CD8-positive, alpha-beta memory T cell (primary cell): ENCODE measurements around the gene GNAO1. TPM values are rescaled to one million over a fixed set of nuclear protein-coding genes. Genes with fewer than 3 reads are reported as not detected.
"Not testable (repeated sequence)": the region's sequence is repeated elsewhere in the genome, so short reads cannot be mapped to it uniquely, and the experiment has no call there.

Source experiments
- CTCF ChIA-PET: fragments of 350-600 bp; sonication (Branson Sonifier 250); formaldehyde crosslinking; loops from one replicate; lab custom pipeline; 2021; ENCODE audit warnings: antibody characterized with exemption; lab: Charles Lee
- POLR2A ChIA-PET: fragments of 350-600 bp; sonication (Branson Sonifier 250); formaldehyde crosslinking; loops from one replicate; lab custom pipeline; 2021; ENCODE audit warnings: antibody characterized with exemption; lab: Charles Lee
- DNase-seq, 5 donors: peaks; one replicate each; pipeline versions ENCODE4 v3.0.0 to v3.0.0-alpha.2; 2020 to 2022; ENCODE audit warnings: mixed read lengths in 1 of 5
- H3K27ac ChIP-seq: one replicate; pipeline ENCODE4 v1.7.0; 2013; ENCODE audit warnings: low read depth, mild to moderate bottlenecking, low read length, moderate library complexity
- H3K27me3 ChIP-seq: 2 replicates; pipeline ENCODE4 v1.7.0; 2013; ENCODE audit warnings: low read length, mild to moderate bottlenecking; ENCODE audit not compliant: insufficient read depth, poor library complexity, severe bottlenecking
- H3K36me3 ChIP-seq: 2 replicates; pipeline ENCODE4 v1.7.0; 2013; ENCODE audit warnings: mild to moderate bottlenecking, low read length, moderate library complexity; ENCODE audit not compliant: insufficient read depth
- H3K4me1 ChIP-seq: 2 replicates; pipeline ENCODE4 v1.7.0; 2013; ENCODE audit warnings: mild to moderate bottlenecking, low read length, moderate library complexity; ENCODE audit not compliant: insufficient read depth
- H3K4me3 ChIP-seq: 2 replicates; pipeline ENCODE4 v1.7.0; 2013; ENCODE audit warnings: mild to moderate bottlenecking, low read length
- H3K9me3 ChIP-seq: 2 replicates; pipeline ENCODE4 v1.7.0; 2013; ENCODE audit warnings: mild to moderate bottlenecking, low read length
- H3K27ac Mint-ChIP-seq, 8 donors: one replicate each; pipeline ENCODE4 v1.8.0; 2020 to 2021; ENCODE audit warnings: mixed read lengths in 8 of 8, mild to moderate bottlenecking in 6 of 8, inconsistent platforms in 3 of 8, moderate library complexity in 3 of 8
- H3K27me3 Mint-ChIP-seq, 2 donors: one replicate each; pipeline ENCODE4 v1.8.0; 2020 to 2021; ENCODE audit warnings: mixed read lengths in 2 of 2, mild to moderate bottlenecking in 1 of 2, moderate library complexity in 1 of 2
- H3K36me3 Mint-ChIP-seq, 3 donors: one replicate each; pipeline ENCODE4 v1.8.0; 2020 to 2021; ENCODE audit warnings: mixed read lengths in 3 of 3, inconsistent platforms in 1 of 3, mild to moderate bottlenecking in 1 of 3
- H3K4me1 Mint-ChIP-seq, 3 donors: one replicate each; pipeline ENCODE4 v1.8.0; 2020 to 2021; ENCODE audit warnings: mixed read lengths in 3 of 3, inconsistent platforms in 1 of 3, mild to moderate bottlenecking in 1 of 3
- H3K4me3 Mint-ChIP-seq, 7 donors: one replicate each; pipeline ENCODE4 v1.8.0; 2020 to 2021; ENCODE audit warnings: mixed read lengths in 7 of 7, mild to moderate bottlenecking in 6 of 7, moderate library complexity in 4 of 7, inconsistent platforms in 2 of 7
- H3K9me3 Mint-ChIP-seq, 5 donors: one replicate each; pipeline ENCODE4 v1.8.0; 2020 to 2022; ENCODE audit warnings: mixed read lengths in 5 of 5, mild to moderate bottlenecking in 3 of 5, moderate library complexity in 2 of 5, inconsistent platforms in 1 of 5
- polyA plus RNA-seq: library from polyadenylated mRNA; unstranded; fragments of 300-500 nt; fragmentation: Illumina TruSeq; gene quantifications from one replicate; pipeline ENCODE4 v1.2.3, GENCODE V29; 2021
- total RNA-seq, 2 experiments: library from RNA; stranded (reverse); gene quantifications; one replicate each; pipeline ENCODE4 v1.2.3, GENCODE V29; 2021

Gene GNAO1
- total and polyA plus RNA-seq, 3 experiments from 2014 or later = 0.86 to 2.5 (median 2.5) TPM

GRCh38 chr16:56370185-56370874, 179.0 kb downstream of the GNAO1 start:
- Histone ChIP-seq H3K36me3 (peaks cover 24% of the 10 kb centered on the region), H3K9me3 (no peaks in the 10 kb centered on the region), H3K4me1 (peaks cover 5% of the 10 kb centered on the region), H3K27me3 (no peaks in the 10 kb centered on the region), H3K27ac (no peak overlapping the region), H3K4me3 (no peak overlapping the region)
- ChIA-PET POLR2A (no interaction called here), CTCF (interaction anchor here (1.6 kb wide), 1 partner anchor 14 kb away, joined by 6 read pairs; no protein-coding TSS in a partner anchor)
- Mint-ChIP-seq H3K4me1 (peaks cover 8 to 26% (median 20%) of the 10 kb centered on the region in 3 donors), H3K27ac (peak overlapping the region in 4 of 8 donors; percentile 5 to 87 (median 32)), H3K4me3 (no peak overlapping the region), H3K36me3 (peaks cover 0 to 65% (median 5%) of the 10 kb centered on the region in 3 donors), H3K27me3 (no peaks in the 10 kb centered on the region), H3K9me3 (no peaks in the 10 kb centered on the region)
- DNase-seq = no peak

- Histone ChIP-seq H3K4me3 (no peak overlapping the region), H3K27ac (no peak overlapping the region), H3K36me3 (peaks cover 21% of the 10 kb centered on the region), H3K27me3 (no peaks in the 10 kb centered on the region), H3K9me3 (no peaks in the 10 kb centered on the region), H3K4me1 (peaks cover 5% of the 10 kb centered on the region)
- no peak for DNase-seq
- Mint-ChIP-seq H3K27ac (peak overlapping the region in 2 of 8 donors; percentile 35 to 39), H3K36me3 (peaks cover 0 to 65% (median 7%) of the 10 kb centered on the region in 3 donors), H3K4me1 (peaks cover 10 to 28% (median 24%) of the 10 kb centered on the region in 3 donors), H3K9me3 (no peaks in the 10 kb centered on the region), H3K4me3 (no peak overlapping the region), H3K27me3 (no peaks in the 10 kb centered on the region)
- POLR2A ChIA-PET = no interaction called here
- CTCF ChIA-PET = interaction anchor here (1.6 kb wide), 1 partner anchor 15 kb away, joined by 6 read pairs; no protein-coding TSS in a partner anchor
Observed at GRCh38 chr16:56370875-56371659, 179.8 kb downstream of the GNAO1 start.

- H3K36me3 Mint-ChIP-seq = peaks cover 0 to 61% (median 7%) of the 10 kb centered on the region in 3 donors
- no peaks in the 10 kb centered on the region for H3K9me3 Mint-ChIP-seq
- Histone ChIP-seq H3K36me3 (peaks cover 21% of the 10 kb centered on the region), H3K9me3 (no peaks in the 10 kb centered on the region), H3K27ac (no peak overlapping the region), H3K4me1 (peaks cover 5% of the 10 kb centered on the region), H3K27me3 (no peaks in the 10 kb centered on the region), H3K4me3 (no peak overlapping the region)
- no peaks in the 10 kb centered on the region for H3K27me3 Mint-ChIP-seq
- DNase-seq = no peak
- peaks cover 11 to 31% (median 29%) of the 10 kb centered on the region in 3 donors for H3K4me1 Mint-ChIP-seq
- ChIA-PET POLR2A (no interaction called here), CTCF (interaction anchor here (1.6 kb wide), 1 partner anchor 15 kb away, joined by 6 read pairs; no protein-coding TSS in a partner anchor)
- peak overlapping the region in 1 of 7 donors; percentile 43 for H3K4me3 Mint-ChIP-seq
- peak overlapping the region in 2 of 8 donors; percentile 35 to 79 for H3K27ac Mint-ChIP-seq
Observed at GRCh38 chr16:56371660-56371937, 180.3 kb downstream of the GNAO1 start.

- POLR2A ChIA-PET = no interaction called here
- Mint-ChIP-seq H3K4me3 (peak overlapping the region in 4 of 7 donors; percentile 17 to 43 (median 28)), H3K27me3 (no peaks in the 10 kb centered on the region), H3K9me3 (no peaks in the 10 kb centered on the region), H3K4me1 (peaks cover 11 to 32% (median 32%) of the 10 kb centered on the region in 3 donors), H3K36me3 (peaks cover 0 to 56% (median 6%) of the 10 kb centered on the region in 3 donors), H3K27ac (peak overlapping the region in 7 of 8 donors; percentile 9 to 79 (median 24))
- Histone ChIP-seq H3K4me3 (no peak overlapping the region), H3K27me3 (no peaks in the 10 kb centered on the region), H3K27ac (no peak overlapping the region), H3K4me1 (peaks cover 5% of the 10 kb centered on the region), H3K36me3 (peaks cover 21% of the 10 kb centered on the region), H3K9me3 (no peaks in the 10 kb centered on the region)
- DNase-seq = peak in 1 of 5 donors; percentile 45
- CTCF ChIA-PET = no interaction called here
Observed at GRCh38 chr16:56372013-56372634, 180.8 kb downstream of the GNAO1 start.

- Mint-ChIP-seq H3K27me3 (no peaks in the 10 kb centered on the region), H3K27ac (no peak overlapping the region), H3K36me3 (peaks cover 0 to 50% (median 10%) of the 10 kb centered on the region in 3 donors), H3K4me3 (no peak overlapping the region), H3K9me3 (no peaks in the 10 kb centered on the region), H3K4me1 (peaks cover 16 to 39% (median 34%) of the 10 kb centered on the region in 3 donors)
- POLR2A ChIA-PET = no interaction called here
- no peak overlapping the region for H3K4me3 ChIP-seq
- H3K4me1 ChIP-seq = peaks cover 5% of the 10 kb centered on the region
- no peaks in the 10 kb centered on the region for H3K27me3 ChIP-seq
- no peaks in the 10 kb centered on the region for H3K9me3 ChIP-seq
- no peak for DNase-seq
- peaks cover 18% of the 10 kb centered on the region for H3K36me3 ChIP-seq
- H3K27ac ChIP-seq = no peak overlapping the region
- CTCF ChIA-PET = no interaction called here
Observed at GRCh38 chr16:56373003-56373402, 181.7 kb downstream of the GNAO1 start.

- peaks cover 23 to 59% (median 33%) of the 10 kb centered on the region in 3 donors for H3K36me3 Mint-ChIP-seq
- H3K4me3 Mint-ChIP-seq, H3K4me3 ChIP-seq, H3K9me3 ChIP-seq, H3K36me3 ChIP-seq, H3K4me1 ChIP-seq, H3K27me3 ChIP-seq, H3K9me3 Mint-ChIP-seq, H3K27ac ChIP-seq, DNase-seq, H3K27ac Mint-ChIP-seq, CTCF ChIA-PET, H3K27me3 Mint-ChIP-seq, POLR2A ChIA-PET: not testable (repeated sequence)
- peaks cover 22 to 49% (median 44%) of the 10 kb centered on the region in 3 donors for H3K4me1 Mint-ChIP-seq
Observed at GRCh38 chr16:56375792-56376191, 184.5 kb downstream of the GNAO1 start.

GRCh38 chr16:56379044-56379443, 187.8 kb downstream of the GNAO1 start:
- H3K4me3 ChIP-seq, H3K27me3 Mint-ChIP-seq, H3K27ac ChIP-seq, H3K27me3 ChIP-seq, H3K4me1 ChIP-seq, H3K9me3 ChIP-seq, CTCF ChIA-PET, DNase-seq, H3K4me3 Mint-ChIP-seq, POLR2A ChIA-PET: not testable (repeated sequence)
- peaks cover 14 to 29% (median 26%) of the 10 kb centered on the region in 3 donors for H3K4me1 Mint-ChIP-seq
- peaks cover 55 to 72% (median 62%) of the 10 kb centered on the region in 3 donors for H3K36me3 Mint-ChIP-seq
- H3K36me3 ChIP-seq = peaks cover 18% of the 10 kb centered on the region
- H3K9me3 Mint-ChIP-seq = peaks cover 12 to 26% (median 14%) of the 10 kb centered on the region in 5 donors
- peak overlapping the region in 1 of 8 donors; percentile 54 for H3K27ac Mint-ChIP-seq
